Fibroblast of pulmonary artery (primary cell): ENCODE data around the gene TPCN2.
A peak's percentile ranks its signal among the peaks of the same experiment; 100 is the strongest.
"Not testable (repeated sequence)": the region's sequence is repeated elsewhere in the genome, so short reads cannot be mapped to it uniquely, and the experiment has no call there.

Source experiments
- DNase-seq: peaks from one replicate; pipeline ENCODE4 v3.0.0-alpha.2; 2010; ENCODE audit warnings: low read depth
- H3K4me3 ChIP-seq: replicated peaks from 2 replicates; pipeline ENCODE4 v1.5.1; 2011; ENCODE audit warnings: low read depth, mild to moderate bottlenecking, control low read depth, low read length, moderate library complexity
- TF ChIP-seq, protein P1 (sequence below): IDR thresholded peaks from 2 replicates; pipeline ENCODE4 v1.5.1; 2011; ENCODE audit warnings: mild to moderate bottlenecking, control low read depth, low read length, inconsistent platforms; ENCODE audit errors: missing control alignments

TPCN2 gene

DNA sequence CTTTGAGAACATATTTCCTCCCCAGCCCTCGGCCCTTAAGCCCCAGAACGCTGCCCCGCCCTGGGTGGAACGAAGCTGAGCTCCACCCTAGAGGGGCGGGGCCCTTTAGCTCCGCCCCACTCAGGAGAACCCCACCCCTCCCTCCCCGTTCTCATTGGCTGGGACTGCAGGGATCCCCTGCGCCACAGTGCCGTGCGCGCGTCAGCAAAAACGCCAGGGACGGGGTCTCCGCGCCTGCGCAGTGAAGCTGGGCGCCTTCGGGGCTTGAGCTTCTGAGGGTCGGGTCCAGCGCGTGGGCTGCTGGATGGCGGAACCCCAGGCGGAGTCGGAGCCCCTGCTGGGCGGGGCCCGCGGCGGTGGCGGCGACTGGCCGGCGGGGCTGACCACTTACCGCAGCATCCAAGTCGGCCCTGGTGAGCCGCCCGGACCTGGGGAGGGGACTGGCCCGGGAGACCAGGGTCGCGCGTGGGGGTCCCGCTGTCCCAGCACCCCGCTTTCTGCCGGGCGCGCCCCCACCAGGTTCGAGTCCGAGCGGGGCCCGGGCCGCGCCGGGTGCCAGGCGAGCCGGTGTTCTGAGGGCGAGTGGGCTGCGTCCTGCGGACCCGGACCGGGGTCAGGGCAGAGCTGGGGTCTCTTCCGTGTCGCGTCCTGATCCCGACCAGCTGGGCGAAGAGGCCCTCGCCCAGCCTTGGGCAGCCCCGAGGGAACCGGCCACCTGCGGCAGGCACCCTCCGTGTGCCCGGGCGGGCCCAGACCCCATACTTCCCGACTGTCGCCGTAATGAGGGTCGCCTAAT, at the start of gene TPCN2:
Gene TPCN2 (plus strand): TSS at position 239 of the 796 bp plus-strand sequence. CDS start 66 bp downstream, at position 305.
- TF ChIP-seq, protein P1, sequence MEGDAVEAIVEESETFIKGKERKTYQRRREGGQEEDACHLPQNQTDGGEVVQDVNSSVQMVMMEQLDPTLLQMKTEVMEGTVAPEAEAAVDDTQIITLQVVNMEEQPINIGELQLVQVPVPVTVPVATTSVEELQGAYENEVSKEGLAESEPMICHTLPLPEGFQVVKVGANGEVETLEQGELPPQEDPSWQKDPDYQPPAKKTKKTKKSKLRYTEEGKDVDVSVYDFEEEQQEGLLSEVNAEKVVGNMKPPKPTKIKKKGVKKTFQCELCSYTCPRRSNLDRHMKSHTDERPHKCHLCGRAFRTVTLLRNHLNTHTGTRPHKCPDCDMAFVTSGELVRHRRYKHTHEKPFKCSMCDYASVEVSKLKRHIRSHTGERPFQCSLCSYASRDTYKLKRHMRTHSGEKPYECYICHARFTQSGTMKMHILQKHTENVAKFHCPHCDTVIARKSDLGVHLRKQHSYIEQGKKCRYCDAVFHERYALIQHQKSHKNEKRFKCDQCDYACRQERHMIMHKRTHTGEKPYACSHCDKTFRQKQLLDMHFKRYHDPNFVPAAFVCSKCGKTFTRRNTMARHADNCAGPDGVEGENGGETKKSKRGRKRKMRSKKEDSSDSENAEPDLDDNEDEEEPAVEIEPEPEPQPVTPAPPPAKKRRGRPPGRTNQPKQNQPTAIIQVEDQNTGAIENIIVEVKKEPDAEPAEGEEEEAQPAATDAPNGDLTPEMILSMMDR: no peak
- H3K4me3 ChIP-seq: peak within 1 kb of the TSS; percentile 75
- peak; percentile 97 for DNase-seq

GRCh38 chr11:68999093-68999747, 49.5 kb upstream of the TPCN2 start:
- H3K4me3 ChIP-seq: no peak overlapping the region
- no peak for DNase-seq
- TF ChIP-seq, protein P1: no peak

DNA sequence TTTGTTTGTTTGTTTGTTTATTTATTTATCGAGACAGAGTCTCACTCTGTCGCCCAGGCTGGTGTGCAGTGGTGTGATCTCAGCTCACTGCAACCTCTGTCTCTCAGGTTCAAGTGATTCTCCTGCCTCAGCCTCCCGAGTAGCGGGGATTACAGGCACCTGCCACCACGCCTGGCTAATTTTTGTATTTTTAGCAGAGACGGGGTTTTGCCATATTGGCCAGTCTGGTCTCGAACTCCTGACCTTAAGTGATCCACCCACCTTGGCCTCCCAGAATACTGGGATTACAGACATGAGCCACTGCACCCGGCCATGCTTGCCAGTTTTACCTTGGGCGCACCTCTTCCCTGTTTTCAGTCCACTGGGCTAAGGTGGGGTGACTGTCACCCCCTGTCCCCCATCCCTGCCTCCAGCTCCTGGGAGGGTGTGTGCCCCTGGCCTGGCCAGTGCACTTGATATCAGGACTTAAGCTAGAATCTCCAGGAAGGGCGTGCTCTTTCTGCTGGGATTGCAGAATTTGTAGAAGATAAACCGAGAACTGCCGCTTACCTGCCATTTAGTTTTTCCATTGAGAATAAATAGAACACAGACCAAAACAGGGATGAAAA, 48.9 kb upstream of the TPCN2 start:
- not testable (repeated sequence) for DNase-seq, H3K4me3 ChIP-seq

- TF ChIP-seq, protein P1: no peak
Observed at GRCh38 chr11:69000391-69000790, 48.3 kb upstream of the TPCN2 start.

GRCh38 chr11:69000831-69001242, 47.9 kb upstream of the TPCN2 start:
- TF ChIP-seq, protein P1: peak; percentile 74
- no peak overlapping the region for H3K4me3 ChIP-seq
- DNase-seq: peak; percentile 85

More at GRCh38 chr11:69000391-69000790, 48.3 kb upstream of the TPCN2 start:
- no peak overlapping the region for H3K4me3 ChIP-seq
- DNase-seq: no peak

- TF ChIP-seq, protein P1: no peak
Observed at GRCh38 chr11:69001243-69002081, 47.3 kb upstream of the TPCN2 start.

DNA sequence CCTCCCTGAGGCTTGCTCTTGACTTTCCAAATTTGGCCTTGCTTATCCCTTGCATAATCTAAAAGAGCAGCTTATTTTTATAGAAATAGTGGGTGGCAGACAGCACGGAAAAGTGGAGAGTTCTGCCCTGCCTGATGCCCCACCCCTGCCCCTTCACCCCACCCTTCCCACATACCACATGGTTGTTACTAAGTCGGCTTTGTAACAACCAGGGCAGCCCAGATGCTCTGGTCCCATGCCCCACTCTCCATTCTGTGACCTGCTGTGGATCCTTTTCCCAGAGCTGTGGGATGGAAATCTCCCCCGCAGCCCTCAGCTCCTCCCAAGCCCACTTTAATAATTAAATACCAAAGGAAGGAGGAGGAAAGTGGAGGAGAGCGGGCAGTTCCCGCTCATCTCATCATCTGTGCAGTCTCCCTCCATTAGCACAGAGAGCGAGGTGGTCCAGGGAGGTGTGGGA, 46.6 kb upstream of the TPCN2 start:
- DNase-seq: no peak
- H3K4me3 ChIP-seq: no peak overlapping the region
- TF ChIP-seq, protein P1: no peak

More at GRCh38 chr11:69001243-69002081, 47.3 kb upstream of the TPCN2 start:
- DNase-seq: no peak
- no peak overlapping the region for H3K4me3 ChIP-seq
